Measurements from ENCODE around the gene FBXO21. TPM values are rescaled to one million over a fixed set of nuclear protein-coding genes. Genes with fewer than 3 reads are reported as not detected.

FBXO21 gene
- total RNA-seq = 49.2 and 50.5 TPM in 2 replicates

DNA sequence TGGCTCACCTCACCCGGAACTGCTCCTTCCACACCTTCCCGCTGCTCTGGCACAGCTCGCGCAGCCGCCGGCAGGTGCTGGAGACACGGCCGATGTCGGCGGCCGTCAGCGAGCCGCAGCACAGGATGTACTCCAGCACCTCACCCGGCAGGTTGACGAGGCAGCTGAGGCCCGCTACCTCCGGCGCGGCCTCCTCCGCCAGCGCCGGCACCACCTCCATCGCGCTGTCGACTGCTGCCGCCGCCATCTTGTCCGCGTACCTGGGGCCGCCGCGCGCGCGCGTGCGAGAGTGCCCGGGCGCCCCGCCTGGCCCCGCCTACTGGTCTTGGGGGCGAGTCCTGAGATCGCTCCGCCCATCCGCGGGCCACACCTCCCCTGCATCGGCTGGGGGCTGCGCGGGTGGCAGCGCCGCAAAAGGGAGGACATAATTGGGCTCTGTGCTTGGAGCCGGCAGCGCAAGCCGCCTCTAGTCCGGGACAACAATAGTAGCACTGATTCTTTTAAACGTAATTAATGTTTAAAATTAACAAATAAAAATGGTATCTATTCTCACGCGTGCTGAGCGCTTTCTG, at the start of gene FBXO21:
TSS of gene FBXO21 (minus strand) at position 261 of the 572 bp plus-strand sequence. CDS start at position 247, 14 bp downstream.

Other genes with a start within 250 kb of the FBXO21 start
- gene TESC, start 91.1 kb downstream of the FBXO21 start, total RNA-seq = not detected in 2 replicates
- gene NOS1, start 171.2 kb upstream of the FBXO21 start, total RNA-seq = 0.12 TPM in 1 of 2 replicates, not detected in the other

All from hair follicle dermal papilla cell (primary cell).